WTC11 (cell line): ENCODE results near the gene COL25A1. TPM values are rescaled to one million over a fixed set of nuclear protein-coding genes. Genes with fewer than 3 reads are reported as not detected.

ENCODE experiments used
- ATAC-seq: fragments of 200-7000 bp; cut with Tn5 transposase; 2 replicates; pipeline ENCODE4 v1.10.0; 2021; ENCODE audit warnings: mild to moderate bottlenecking, moderate library complexity
- CTCF ChIA-PET: fragments of 300-600 bp; sonication (Branson Sonifier 250); formaldehyde crosslinking; loops from one replicate; lab custom pipeline; 2021; ENCODE audit warnings: antibody characterized with exemption; lab: Charles Lee
- POLR2A ChIA-PET: fragments of 350-600 bp; sonication (Branson Sonifier 250); formaldehyde crosslinking; loops from one replicate; lab custom pipeline; 2021; ENCODE audit warnings: antibody characterized with exemption; lab: Charles Lee
- DNase-seq: peaks from one replicate; pipeline ENCODE4 v3.0.0; 2021; ENCODE audit warnings: low spot score
- H3K27ac Mint-ChIP-seq: 2 replicates; pipeline ENCODE4 v1.8.0; 2021; ENCODE audit warnings: mixed read lengths
- H3K27me3 Mint-ChIP-seq: 2 replicates; pipeline ENCODE4 v1.8.0; 2021; ENCODE audit warnings: low read depth, mild to moderate bottlenecking, moderate library complexity, mixed read lengths
- H3K36me3 Mint-ChIP-seq: 2 replicates; pipeline ENCODE4 v1.8.0; 2021; ENCODE audit warnings: mixed read lengths
- H3K4me1 Mint-ChIP-seq: 2 replicates; pipeline ENCODE4 v1.8.0; 2022; ENCODE audit warnings: mixed read lengths
- H3K4me3 Mint-ChIP-seq: 2 replicates; pipeline ENCODE4 v1.8.0; 2021; ENCODE audit warnings: mild to moderate bottlenecking, moderate library complexity, mixed read lengths
- H3K9me3 Mint-ChIP-seq: 2 replicates; pipeline ENCODE4 v1.8.0; 2021; ENCODE audit warnings: mixed read lengths
- ATF1 ChIP-seq: sonication (generic); formaldehyde crosslinking; IDR thresholded peaks from 2 replicates; pipeline ENCODE4 v1.8.1; 2023; ENCODE audit warnings: mild to moderate bottlenecking, moderate library complexity, missing genetic modification reagents
- CREB1 ChIP-seq: sonication (generic); formaldehyde crosslinking; IDR thresholded peaks from 2 replicates; pipeline ENCODE4 v1.8.0; 2023; ENCODE audit warnings: mild to moderate bottlenecking, missing genetic modification reagents
- CREM ChIP-seq: sonication (generic); formaldehyde crosslinking; IDR thresholded peaks from 2 replicates; pipeline ENCODE4 v1.8.1; 2022; ENCODE audit warnings: mild to moderate bottlenecking, missing genetic modification reagents, moderate library complexity
- GABPB1 ChIP-seq: sonication (generic); formaldehyde crosslinking; IDR thresholded peaks from 2 replicates; pipeline ENCODE4 v1.8.1; 2023; ENCODE audit warnings: mild to moderate bottlenecking, missing genetic modification reagents
- MXD4 ChIP-seq: fragments of 250-450 bp; sonication (Bioruptor Pico); IDR thresholded peaks from 2 replicates; pipeline ENCODE4 v1.8.0; 2021; ENCODE audit warnings: mild to moderate bottlenecking, moderate library complexity, borderline replicate concordance
- NFE2L1 ChIP-seq: sonication (generic); formaldehyde crosslinking; IDR thresholded peaks from 2 replicates; pipeline ENCODE4 v1.8.1; 2023; ENCODE audit warnings: missing genetic modification reagents
- NFYB ChIP-seq: sonication (generic); formaldehyde crosslinking; conservative IDR thresholded peaks from 2 replicates; pipeline ENCODE4 v1.8.0; 2022; ENCODE audit warnings: low read depth, missing genetic modification reagents
- NR1H2 ChIP-seq: sonication (generic); formaldehyde crosslinking; IDR thresholded peaks from 2 replicates; pipeline ENCODE4 v1.9.0; 2021; ENCODE audit warnings: mild to moderate bottlenecking, moderate library complexity, missing genetic modification reagents
- NR2C2 ChIP-seq: sonication (generic); formaldehyde crosslinking; IDR thresholded peaks from 2 replicates; pipeline ENCODE4 v1.8.0; 2022; ENCODE audit warnings: mild to moderate bottlenecking, missing genetic modification reagents
- OVOL2 ChIP-seq: fragments of 250-450 bp; sonication (Bioruptor Pico); IDR thresholded peaks from 2 replicates; pipeline ENCODE4 v1.9.0; 2021; ENCODE audit warnings: mild to moderate bottlenecking, borderline replicate concordance
- PRRX2 ChIP-seq: fragments of 250-450 bp; sonication (Bioruptor Pico); IDR thresholded peaks from 2 replicates; pipeline ENCODE4 v1.8.0; 2021; ENCODE audit warnings: mild to moderate bottlenecking
- RORB ChIP-seq: fragments of 250-450 bp; sonication (Bioruptor Pico); IDR thresholded peaks from 2 replicates; pipeline ENCODE4 v1.9.0; 2021; ENCODE audit warnings: mild to moderate bottlenecking
- SMAD3 ChIP-seq: sonication (generic); formaldehyde crosslinking; IDR thresholded peaks from 2 replicates; pipeline ENCODE4 v1.8.0; 2022; ENCODE audit warnings: missing genetic modification reagents, mild to moderate bottlenecking, borderline replicate concordance
- ZBTB21 ChIP-seq: sonication (generic); formaldehyde crosslinking; IDR thresholded peaks from 2 replicates; pipeline ENCODE4 v1.8.1; 2023; ENCODE audit warnings: mild to moderate bottlenecking, missing genetic modification reagents, borderline replicate concordance
- ZNF281 ChIP-seq: sonication (generic); formaldehyde crosslinking; IDR thresholded peaks from 2 replicates; pipeline ENCODE4 v1.8.0; 2023; ENCODE audit warnings: mild to moderate bottlenecking, missing genetic modification reagents
- ZNF396 ChIP-seq: fragments of 250-450 bp; sonication (Bioruptor Pico); IDR thresholded peaks from 2 replicates; pipeline ENCODE4 v1.8.0; 2021; ENCODE audit warnings: mild to moderate bottlenecking, moderate library complexity, borderline replicate concordance
- ZNF416 ChIP-seq: fragments of 250-450 bp; sonication (Bioruptor Pico); IDR thresholded peaks from 2 replicates; pipeline ENCODE4 v1.9.0; 2021; ENCODE audit warnings: mild to moderate bottlenecking, inconsistent platforms
- ZNF425 ChIP-seq: fragments of 250-450 bp; sonication (Bioruptor Pico); conservative IDR thresholded peaks from 2 replicates; pipeline ENCODE4 v1.9.0; 2021; ENCODE audit warnings: mild to moderate bottlenecking
- ZNF671 ChIP-seq: fragments of 250-450 bp; sonication (Bioruptor Pico); IDR thresholded peaks from 2 replicates; pipeline ENCODE4 v1.8.0; 2021; ENCODE audit warnings: mild to moderate bottlenecking
- total RNA-seq: library from RNA; stranded (reverse); gene quantifications from 3 replicates; pipeline ENCODE4 v1.2.3, GENCODE V29; 2021
- TF ChIP-seq, protein P1 (sequence below): fragments of 250-450 bp; sonication (Bioruptor Pico); IDR thresholded peaks from 2 replicates; pipeline ENCODE4 v1.9.0; 2021; ENCODE audit warnings: mild to moderate bottlenecking
- TF ChIP-seq, protein P2 (sequence below): sonication (generic); formaldehyde crosslinking; IDR thresholded peaks from 2 replicates; pipeline ENCODE4 v1.8.0; 2022; ENCODE audit warnings: mild to moderate bottlenecking, missing genetic modification reagents
- TF ChIP-seq, protein P3 (sequence below): sonication (generic); formaldehyde crosslinking; IDR thresholded peaks from 2 replicates; pipeline ENCODE4 v1.8.1; 2022; ENCODE audit warnings: mild to moderate bottlenecking, missing genetic modification reagents, moderate library complexity, borderline replicate concordance
- TF ChIP-seq, protein P4 (sequence below): sonication (generic); formaldehyde crosslinking; IDR thresholded peaks from 2 replicates; pipeline ENCODE4 v1.8.1; 2023; ENCODE audit warnings: mild to moderate bottlenecking, missing genetic modification reagents, moderate library complexity

COL25A1 gene
- total RNA-seq, 1 experiment from 2014 or later = 6.6 TPM

DNA sequence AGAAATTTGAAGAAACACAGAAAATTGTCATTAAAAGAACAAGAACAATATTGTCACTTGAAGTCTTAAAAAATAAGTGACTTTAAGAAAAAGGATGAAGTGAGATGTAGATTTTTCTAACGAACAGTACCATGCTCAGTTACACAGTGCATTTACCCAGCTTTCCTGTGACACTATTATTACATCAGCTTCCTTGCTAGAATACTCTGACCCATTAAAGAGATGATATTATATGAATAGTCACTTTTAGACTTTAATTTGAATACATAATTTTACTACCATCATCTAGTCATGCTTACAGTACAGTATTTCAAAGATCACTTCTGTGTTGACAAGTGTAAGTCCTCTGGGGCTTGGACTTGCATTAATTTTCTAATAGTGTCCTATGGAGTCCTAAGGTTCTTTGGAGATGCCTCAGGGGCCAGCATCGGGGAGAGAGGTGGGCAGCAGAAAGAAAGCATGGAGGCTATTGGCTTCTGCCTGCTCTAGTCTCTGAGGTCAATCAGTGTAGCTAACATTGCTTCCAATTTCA, 10.7 kb downstream of the COL25A1 start (continued):
- TF ChIP-seq ZNF425 (CRISPR knock-in tag) (no peak), ATF1 (no peak), ZNF416 (CRISPR knock-in tag) (no peak), RORB (CRISPR knock-in tag) (no peak), ZBTB21 (CRISPR knock-in tag) (no peak), PRRX2 (CRISPR knock-in tag) (no peak), CREM (CRISPR knock-in tag) (no peak), ZNF281 (CRISPR knock-in tag) (no peak), MXD4 (CRISPR knock-in tag) (no peak)
- TF ChIP-seq, protein P1, sequence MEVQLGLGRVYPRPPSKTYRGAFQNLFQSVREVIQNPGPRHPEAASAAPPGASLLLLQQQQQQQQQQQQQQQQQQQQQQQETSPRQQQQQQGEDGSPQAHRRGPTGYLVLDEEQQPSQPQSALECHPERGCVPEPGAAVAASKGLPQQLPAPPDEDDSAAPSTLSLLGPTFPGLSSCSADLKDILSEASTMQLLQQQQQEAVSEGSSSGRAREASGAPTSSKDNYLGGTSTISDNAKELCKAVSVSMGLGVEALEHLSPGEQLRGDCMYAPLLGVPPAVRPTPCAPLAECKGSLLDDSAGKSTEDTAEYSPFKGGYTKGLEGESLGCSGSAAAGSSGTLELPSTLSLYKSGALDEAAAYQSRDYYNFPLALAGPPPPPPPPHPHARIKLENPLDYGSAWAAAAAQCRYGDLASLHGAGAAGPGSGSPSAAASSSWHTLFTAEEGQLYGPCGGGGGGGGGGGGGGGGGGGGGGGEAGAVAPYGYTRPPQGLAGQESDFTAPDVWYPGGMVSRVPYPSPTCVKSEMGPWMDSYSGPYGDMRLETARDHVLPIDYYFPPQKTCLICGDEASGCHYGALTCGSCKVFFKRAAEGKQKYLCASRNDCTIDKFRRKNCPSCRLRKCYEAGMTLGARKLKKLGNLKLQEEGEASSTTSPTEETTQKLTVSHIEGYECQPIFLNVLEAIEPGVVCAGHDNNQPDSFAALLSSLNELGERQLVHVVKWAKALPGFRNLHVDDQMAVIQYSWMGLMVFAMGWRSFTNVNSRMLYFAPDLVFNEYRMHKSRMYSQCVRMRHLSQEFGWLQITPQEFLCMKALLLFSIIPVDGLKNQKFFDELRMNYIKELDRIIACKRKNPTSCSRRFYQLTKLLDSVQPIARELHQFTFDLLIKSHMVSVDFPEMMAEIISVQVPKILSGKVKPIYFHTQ = no peak
- TF ChIP-seq, protein P2, sequence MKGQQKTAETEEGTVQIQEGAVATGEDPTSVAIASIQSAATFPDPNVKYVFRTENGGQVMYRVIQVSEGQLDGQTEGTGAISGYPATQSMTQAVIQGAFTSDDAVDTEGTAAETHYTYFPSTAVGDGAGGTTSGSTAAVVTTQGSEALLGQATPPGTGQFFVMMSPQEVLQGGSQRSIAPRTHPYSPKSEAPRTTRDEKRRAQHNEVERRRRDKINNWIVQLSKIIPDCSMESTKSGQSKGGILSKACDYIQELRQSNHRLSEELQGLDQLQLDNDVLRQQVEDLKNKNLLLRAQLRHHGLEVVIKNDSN (CRISPR knock-in tag) = no peak
- TF ChIP-seq, protein P3, sequence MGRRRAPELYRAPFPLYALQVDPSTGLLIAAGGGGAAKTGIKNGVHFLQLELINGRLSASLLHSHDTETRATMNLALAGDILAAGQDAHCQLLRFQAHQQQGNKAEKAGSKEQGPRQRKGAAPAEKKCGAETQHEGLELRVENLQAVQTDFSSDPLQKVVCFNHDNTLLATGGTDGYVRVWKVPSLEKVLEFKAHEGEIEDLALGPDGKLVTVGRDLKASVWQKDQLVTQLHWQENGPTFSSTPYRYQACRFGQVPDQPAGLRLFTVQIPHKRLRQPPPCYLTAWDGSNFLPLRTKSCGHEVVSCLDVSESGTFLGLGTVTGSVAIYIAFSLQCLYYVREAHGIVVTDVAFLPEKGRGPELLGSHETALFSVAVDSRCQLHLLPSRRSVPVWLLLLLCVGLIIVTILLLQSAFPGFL (CRISPR knock-in tag) = no peak

DNA sequence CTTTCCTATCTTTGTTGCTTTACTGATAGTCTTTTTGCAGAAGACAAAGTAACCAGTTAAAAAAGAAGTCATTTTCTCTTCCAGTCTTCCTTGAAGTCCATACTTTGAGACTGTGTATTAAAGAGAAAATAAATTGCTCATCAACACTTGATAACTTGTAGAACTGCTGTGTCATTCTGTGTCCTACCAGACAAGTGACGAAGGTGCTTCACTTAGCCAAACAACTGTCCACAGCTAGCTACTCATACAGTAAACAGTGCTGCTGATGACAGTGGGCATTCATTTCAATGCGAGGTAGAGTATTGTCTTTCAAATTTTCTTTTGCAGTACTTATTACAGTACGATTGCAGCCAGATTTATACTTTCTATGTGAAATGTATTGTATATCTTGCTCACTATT, 11.5 kb downstream of the COL25A1 start:
- POLR2A ChIA-PET = no interaction called here
- no peak for ATAC-seq
- no peak overlapping the region for H3K27ac Mint-ChIP-seq
- peaks cover 3% of the 10 kb centered on the region; the same call in 1 of the 2 replicates for H3K4me1 Mint-ChIP-seq
- DNase-seq = no peak
- H3K4me3 Mint-ChIP-seq = no peak overlapping the region
- CTCF ChIA-PET = no interaction called here
- no peaks in the 10 kb centered on the region for H3K36me3 Mint-ChIP-seq
- H3K27me3 Mint-ChIP-seq = no peaks in the 10 kb centered on the region
- H3K9me3 Mint-ChIP-seq = no peaks in the 10 kb centered on the region
- TF ChIP-seq ZNF396 = no peak
- no peak for TF ChIP-seq OVOL2 (CRISPR knock-in tag)
- TF ChIP-seq SMAD3 (CRISPR knock-in tag) = no peak
- TF ChIP-seq ZNF671 (CRISPR knock-in tag) = no peak
- TF ChIP-seq, protein P4, sequence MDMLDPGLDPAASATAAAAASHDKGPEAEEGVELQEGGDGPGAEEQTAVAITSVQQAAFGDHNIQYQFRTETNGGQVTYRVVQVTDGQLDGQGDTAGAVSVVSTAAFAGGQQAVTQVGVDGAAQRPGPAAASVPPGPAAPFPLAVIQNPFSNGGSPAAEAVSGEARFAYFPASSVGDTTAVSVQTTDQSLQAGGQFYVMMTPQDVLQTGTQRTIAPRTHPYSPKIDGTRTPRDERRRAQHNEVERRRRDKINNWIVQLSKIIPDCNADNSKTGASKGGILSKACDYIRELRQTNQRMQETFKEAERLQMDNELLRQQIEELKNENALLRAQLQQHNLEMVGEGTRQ (CRISPR knock-in tag) = no peak
- TF ChIP-seq NR1H2 = no peak
- TF ChIP-seq GABPB1 (CRISPR knock-in tag) = no peak
- no peak for TF ChIP-seq CREB1 (CRISPR knock-in tag)
- TF ChIP-seq ZNF416 (CRISPR knock-in tag) = no peak
- TF ChIP-seq ZNF281 (CRISPR knock-in tag) = no peak
- no peak for TF ChIP-seq NR2C2 (CRISPR knock-in tag)
- no peak for TF ChIP-seq NFYB
- TF ChIP-seq NFE2L1 (CRISPR knock-in tag) = no peak
